22Rv1 (cell line): ENCODE data around the gene AFF1.
A peak's percentile ranks its signal among the peaks of the same experiment; 100 is the strongest.

Experiments used
- H3K27ac ChIP-seq: fragments of 450-650 bp; 2 replicates; pipeline ENCODE4 v1.5.1; 2017
- ZFX ChIP-seq: fragments of 450-650 bp; IDR thresholded peaks from 2 replicates; pipeline ENCODE4 v1.6.1; 2017; ENCODE audit warnings: antibody characterized with exemption, borderline replicate concordance
- TF ChIP-seq, protein P1 (sequence below): fragments of 450-650 bp; IDR thresholded peaks from 2 replicates; pipeline ENCODE4 v1.5.1; 2017; ENCODE audit warnings: mild to moderate bottlenecking

Gene AFF1

DNA sequence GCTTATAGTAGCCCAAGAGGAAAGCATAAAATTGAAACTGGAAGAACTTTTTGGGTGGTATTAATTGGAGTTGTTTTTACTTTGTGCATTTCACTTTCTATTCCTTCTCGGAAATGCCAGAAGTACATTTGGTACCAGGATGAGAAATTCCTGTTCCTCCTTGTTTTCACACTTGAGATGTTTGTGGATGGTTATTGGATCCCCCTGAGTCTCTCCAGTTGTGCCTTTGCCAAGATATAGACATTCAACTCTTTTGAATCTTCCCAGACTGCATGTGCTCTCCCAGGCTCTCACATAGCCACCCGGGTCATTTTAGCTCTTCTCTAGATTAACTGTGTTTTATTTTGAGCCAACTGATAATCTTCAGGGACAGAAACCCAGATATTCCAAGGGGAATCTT, 120.5 kb downstream of the AFF1 start:
- TF ChIP-seq, protein P1, sequence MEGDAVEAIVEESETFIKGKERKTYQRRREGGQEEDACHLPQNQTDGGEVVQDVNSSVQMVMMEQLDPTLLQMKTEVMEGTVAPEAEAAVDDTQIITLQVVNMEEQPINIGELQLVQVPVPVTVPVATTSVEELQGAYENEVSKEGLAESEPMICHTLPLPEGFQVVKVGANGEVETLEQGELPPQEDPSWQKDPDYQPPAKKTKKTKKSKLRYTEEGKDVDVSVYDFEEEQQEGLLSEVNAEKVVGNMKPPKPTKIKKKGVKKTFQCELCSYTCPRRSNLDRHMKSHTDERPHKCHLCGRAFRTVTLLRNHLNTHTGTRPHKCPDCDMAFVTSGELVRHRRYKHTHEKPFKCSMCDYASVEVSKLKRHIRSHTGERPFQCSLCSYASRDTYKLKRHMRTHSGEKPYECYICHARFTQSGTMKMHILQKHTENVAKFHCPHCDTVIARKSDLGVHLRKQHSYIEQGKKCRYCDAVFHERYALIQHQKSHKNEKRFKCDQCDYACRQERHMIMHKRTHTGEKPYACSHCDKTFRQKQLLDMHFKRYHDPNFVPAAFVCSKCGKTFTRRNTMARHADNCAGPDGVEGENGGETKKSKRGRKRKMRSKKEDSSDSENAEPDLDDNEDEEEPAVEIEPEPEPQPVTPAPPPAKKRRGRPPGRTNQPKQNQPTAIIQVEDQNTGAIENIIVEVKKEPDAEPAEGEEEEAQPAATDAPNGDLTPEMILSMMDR: no peak
- TF ChIP-seq ZFX: no peak
- no peak overlapping the region for H3K27ac ChIP-seq

DNA sequence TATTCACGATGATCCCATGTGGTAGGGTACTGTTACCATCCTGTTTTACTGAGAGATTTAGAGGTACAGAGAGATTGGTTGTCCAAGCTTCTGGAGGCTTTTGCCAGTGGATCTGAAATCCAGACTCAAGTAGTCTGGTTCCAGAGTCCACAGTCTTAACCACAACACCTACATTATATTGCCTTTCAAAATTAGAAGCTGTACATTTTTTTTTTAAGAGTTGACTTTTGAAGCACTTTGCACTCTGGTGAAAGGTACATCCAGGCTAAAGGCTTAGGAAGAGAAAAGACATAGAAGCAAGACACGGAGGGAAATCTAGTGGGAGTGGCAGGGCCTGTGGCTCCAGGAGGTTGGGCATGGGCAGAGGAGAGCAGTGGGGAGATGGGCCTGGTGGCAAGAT, 122.1 kb downstream of the AFF1 start:
- H3K27ac ChIP-seq: no peak overlapping the region
- TF ChIP-seq, protein P1: no peak
- no peak for TF ChIP-seq ZFX

DNA sequence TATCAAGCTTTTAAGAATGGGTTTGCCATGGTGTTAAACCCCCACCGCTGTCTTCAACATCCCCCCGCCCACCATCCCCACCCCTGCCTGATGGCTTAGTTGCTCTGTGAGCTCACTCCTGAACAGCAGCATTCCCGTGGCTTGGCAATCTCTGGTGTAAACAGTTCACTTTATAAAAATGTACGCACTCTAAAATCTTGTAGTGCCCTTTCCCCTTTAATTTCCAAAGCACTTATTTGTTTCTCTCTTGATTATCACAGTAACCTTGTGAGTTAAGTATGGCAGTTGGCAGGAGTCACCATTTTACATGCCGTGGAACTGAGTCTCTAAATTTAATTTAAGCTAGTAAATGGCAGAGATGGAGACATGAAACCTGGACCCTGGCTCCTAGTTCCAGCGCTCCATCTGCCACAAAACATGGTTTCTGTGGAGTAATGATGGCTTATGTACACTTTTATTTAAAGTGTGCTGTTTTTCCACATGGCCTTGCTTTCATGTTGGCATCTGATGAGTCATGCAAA, 123.1 kb downstream of the AFF1 start:
- no peak for TF ChIP-seq ZFX
- TF ChIP-seq, protein P1: no peak
- H3K27ac ChIP-seq: no peak overlapping the region

DNA sequence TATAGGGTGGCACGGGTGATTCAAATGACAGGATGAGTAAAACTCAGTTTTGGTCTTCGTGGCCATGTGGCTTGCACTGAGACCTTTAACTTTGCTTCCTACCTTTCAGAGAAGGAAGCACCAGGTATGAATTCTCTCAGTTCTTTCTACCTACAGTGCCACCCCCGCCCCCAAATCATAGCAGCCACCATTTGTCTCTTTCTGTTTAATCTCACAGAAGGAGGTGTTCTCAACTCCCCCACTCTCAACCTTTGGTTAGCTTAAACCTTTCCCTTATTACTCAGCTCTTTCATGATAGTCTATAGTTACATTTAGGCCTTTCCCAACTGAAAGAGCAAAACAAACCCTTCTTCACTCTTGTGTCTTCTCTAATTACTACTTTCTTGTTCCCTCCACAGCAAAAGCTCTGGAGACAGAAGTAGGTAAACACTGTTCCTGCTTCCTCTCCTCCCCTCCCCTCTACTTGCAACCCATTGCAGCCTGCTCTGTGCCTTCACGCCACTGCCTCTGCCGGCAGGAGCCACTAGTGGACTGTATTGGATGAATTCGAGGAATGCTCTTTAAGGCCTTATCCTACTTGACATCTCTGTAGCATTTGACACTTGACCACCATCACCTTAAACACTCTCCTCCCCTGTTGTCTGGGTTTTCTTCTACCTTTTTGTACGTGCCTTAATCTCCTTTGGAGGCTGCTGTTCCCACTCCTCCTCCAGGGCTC, 123.7 kb downstream of the AFF1 start:
- no peak for TF ChIP-seq ZFX
- TF ChIP-seq, protein P1: peak; percentile 29
- no peak overlapping the region for H3K27ac ChIP-seq

DNA sequence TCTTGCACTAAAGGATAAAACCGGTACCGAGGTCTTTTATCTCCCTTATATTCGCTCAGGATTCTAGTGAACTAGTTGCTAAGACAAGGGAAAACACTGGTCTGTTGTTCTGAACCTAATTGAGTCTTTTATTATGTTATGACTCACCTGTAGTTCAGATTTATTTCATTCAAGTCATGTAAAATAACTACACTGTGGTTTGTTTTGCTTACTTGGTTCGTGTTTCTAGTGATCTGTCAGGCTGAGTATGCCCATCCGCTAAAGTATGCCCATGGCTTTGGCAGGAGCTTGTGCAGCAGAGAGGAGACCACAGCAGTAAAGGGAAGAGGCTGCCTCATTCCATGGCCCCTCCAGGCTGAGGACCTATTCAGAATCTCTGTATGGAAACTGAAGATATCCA, 126.1 kb downstream of the AFF1 start:
- TF ChIP-seq ZFX: no peak
- TF ChIP-seq, protein P1: no peak
- H3K27ac ChIP-seq: no peak overlapping the region

DNA sequence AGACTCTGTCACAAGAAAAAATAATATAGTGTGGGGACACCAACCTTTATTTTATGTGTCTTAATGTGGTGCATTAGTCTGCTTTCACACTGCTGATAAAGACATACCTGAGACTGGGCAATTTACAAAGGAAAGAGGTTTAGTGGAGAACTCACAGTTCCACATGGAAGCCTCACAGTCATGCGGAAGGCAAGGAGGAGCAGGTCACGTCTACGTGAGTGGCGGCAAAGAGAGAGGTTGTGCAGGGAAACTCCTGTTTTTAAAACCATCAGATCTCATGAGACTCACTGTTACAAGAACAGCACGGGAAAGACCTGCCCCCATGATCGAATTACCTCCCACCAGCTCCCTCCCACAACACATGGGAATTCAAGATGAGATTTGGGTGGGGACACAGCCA, 130.2 kb downstream of the AFF1 start:
- H3K27ac ChIP-seq: no peak overlapping the region
- no peak for TF ChIP-seq ZFX
- TF ChIP-seq, protein P1: no peak

DNA sequence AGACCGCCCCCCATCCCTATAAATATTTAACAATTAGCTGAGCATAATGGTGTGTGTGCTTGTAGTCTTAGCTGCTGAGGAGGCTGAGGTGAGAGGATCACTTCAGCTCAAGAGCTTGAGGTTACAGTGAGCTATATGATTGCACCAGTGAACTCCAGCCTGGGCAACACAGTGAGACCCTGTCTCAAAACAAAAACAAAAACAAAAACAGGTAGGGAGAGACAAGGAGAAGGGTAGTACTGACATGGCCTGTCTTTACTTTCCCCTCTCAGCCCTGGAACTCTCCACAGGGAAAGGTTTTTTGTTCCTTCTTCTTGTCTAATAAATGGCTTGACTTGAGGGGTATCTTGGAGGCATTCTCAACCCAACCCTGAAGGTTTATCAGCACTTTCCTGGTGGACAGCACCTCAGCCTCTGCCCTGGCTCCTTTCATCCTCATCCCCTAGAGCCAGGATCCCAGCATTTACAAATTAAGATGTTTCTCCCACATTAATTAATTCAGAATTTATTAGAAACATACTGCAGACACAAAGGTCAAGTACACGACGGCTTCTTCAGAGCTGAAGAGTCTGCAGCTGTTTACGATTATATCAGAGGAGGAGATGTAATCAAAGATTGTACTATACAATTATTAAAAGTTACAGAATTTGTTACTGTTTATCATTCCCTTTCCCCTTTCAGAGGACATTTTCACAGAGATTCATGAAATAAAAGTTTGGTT, 131.8 kb downstream of the AFF1 start:
- TF ChIP-seq, protein P1: no peak
- no peak for TF ChIP-seq ZFX
- no peak overlapping the region for H3K27ac ChIP-seq
